ENCODE results near the gene KRTAP3-3.

KRTAP3-3 gene

GRCh38 chr17:40951011-40951622 lies 42.8 kb downstream of the KRTAP3-3 start:
- H3K4me3 ChIP-seq (ENCODE audit: insufficient read depth, low read depth, low read length, poor library complexity, severe bottlenecking): no peak overlapping the region
- no peaks in the 10 kb centered on the region for H3K9me3 ChIP-seq (ENCODE audit: control insufficient read depth, low read length)
- H3K4me1 ChIP-seq (ENCODE audit: control insufficient read depth, insufficient read depth, low read length, poor library complexity, severe bottlenecking): no peaks in the 10 kb centered on the region
- H3K27ac ChIP-seq (ENCODE audit: insufficient read depth, low read length, poor library complexity, severe bottlenecking): no peak overlapping the region
- no peak for DNase-seq
- no peaks in the 10 kb centered on the region for H3K36me3 ChIP-seq (ENCODE audit: control insufficient read depth, insufficient read depth, low read length)
- peaks cover 3% of the 10 kb centered on the region for H3K27me3 ChIP-seq (replicated peaks; ENCODE audit: control insufficient read depth, insufficient read depth, low read length, poor library complexity, severe bottlenecking)

DNA sequence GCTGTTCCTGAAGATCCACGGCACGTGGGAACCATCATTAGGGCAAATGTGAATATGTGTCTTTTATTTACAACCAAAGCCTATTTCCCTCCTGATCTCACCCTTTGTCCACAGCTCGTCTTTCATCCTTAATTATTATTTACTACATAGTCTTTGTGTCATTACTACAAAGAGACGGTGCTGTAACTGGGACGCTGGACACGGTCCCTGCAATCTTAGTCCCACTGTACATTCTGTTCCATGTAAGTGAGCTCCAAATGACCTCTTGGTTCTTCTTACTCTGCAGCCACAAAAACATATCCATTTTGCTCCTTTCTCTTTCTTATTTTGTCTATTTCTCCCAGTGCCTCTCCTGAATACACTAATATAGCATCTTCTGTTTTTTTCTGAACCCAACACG lies 43.8 kb downstream of the KRTAP3-3 start:
- no peak for DNase-seq
- H3K4me3 ChIP-seq (ENCODE audit: insufficient read depth, low read depth, low read length, poor library complexity, severe bottlenecking): no peak overlapping the region
- no peaks in the 10 kb centered on the region for H3K27me3 ChIP-seq (replicated peaks; ENCODE audit: control insufficient read depth, insufficient read depth, low read length, poor library complexity, severe bottlenecking)
- no peaks in the 10 kb centered on the region for H3K9me3 ChIP-seq (ENCODE audit: control insufficient read depth, low read length)
- H3K27ac ChIP-seq (ENCODE audit: insufficient read depth, low read length, poor library complexity, severe bottlenecking): no peak overlapping the region
- no peaks in the 10 kb centered on the region for H3K4me1 ChIP-seq (ENCODE audit: control insufficient read depth, insufficient read depth, low read length, poor library complexity, severe bottlenecking)
- H3K36me3 ChIP-seq (ENCODE audit: control insufficient read depth, insufficient read depth, low read length): no peaks in the 10 kb centered on the region

DNA sequence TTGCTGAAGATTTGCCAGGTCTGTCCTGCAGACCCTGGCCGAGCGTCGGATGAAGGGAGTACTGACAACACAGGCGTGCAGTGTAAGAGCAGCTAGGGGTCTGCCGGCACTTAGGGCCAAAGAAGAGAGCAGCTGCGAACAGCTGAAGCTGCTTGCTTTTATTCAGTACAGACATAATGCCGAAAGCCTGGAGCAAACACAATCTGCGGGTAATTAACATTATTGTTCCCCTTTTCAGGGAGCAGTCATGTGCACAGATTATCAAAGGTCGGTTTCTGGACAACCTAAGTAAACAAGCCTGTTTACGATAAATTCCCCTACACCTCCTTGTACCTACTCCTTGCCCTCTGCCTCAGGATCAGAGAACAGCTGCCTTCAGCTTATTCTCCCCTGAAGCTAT lies 44.5 kb downstream of the KRTAP3-3 start:
- H3K4me1 ChIP-seq (ENCODE audit: control insufficient read depth, insufficient read depth, low read length, poor library complexity, severe bottlenecking): no peaks in the 10 kb centered on the region
- no peak overlapping the region for H3K27ac ChIP-seq (ENCODE audit: insufficient read depth, low read length, poor library complexity, severe bottlenecking)
- H3K27me3 ChIP-seq (replicated peaks; ENCODE audit: control insufficient read depth, insufficient read depth, low read length, poor library complexity, severe bottlenecking): no peaks in the 10 kb centered on the region
- no peak overlapping the region for H3K4me3 ChIP-seq (ENCODE audit: insufficient read depth, low read depth, low read length, poor library complexity, severe bottlenecking)
- no peaks in the 10 kb centered on the region for H3K36me3 ChIP-seq (ENCODE audit: control insufficient read depth, insufficient read depth, low read length)
- no peaks in the 10 kb centered on the region for H3K9me3 ChIP-seq (ENCODE audit: control insufficient read depth, low read length)
- DNase-seq: no peak

- Histone ChIP-seq H3K36me3 (ENCODE audit: control insufficient read depth, insufficient read depth, low read length) (no peaks in the 10 kb centered on the region), H3K27ac (ENCODE audit: insufficient read depth, low read length, poor library complexity, severe bottlenecking) (no peak overlapping the region), H3K9me3 (ENCODE audit: control insufficient read depth, low read length) (no peaks in the 10 kb centered on the region), H3K4me1 (ENCODE audit: control insufficient read depth, insufficient read depth, low read length, poor library complexity, severe bottlenecking) (no peaks in the 10 kb centered on the region), H3K4me3 (ENCODE audit: insufficient read depth, low read depth, low read length, poor library complexity, severe bottlenecking) (no peak overlapping the region), H3K27me3 (replicated peaks; ENCODE audit: control insufficient read depth, insufficient read depth, low read length, poor library complexity, severe bottlenecking) (no peaks in the 10 kb centered on the region)
- no peak for DNase-seq
Measured at GRCh38 chr17:40947929-40948328, 46.0 kb downstream of the KRTAP3-3 start.

GRCh38 chr17:40945414-40945813 lies 48.5 kb downstream of the KRTAP3-3 start:
- no peak overlapping the region for H3K4me3 ChIP-seq (ENCODE audit: insufficient read depth, low read depth, low read length, poor library complexity, severe bottlenecking)
- no peak overlapping the region for H3K27ac ChIP-seq (ENCODE audit: insufficient read depth, low read length, poor library complexity, severe bottlenecking)
- DNase-seq: no peak
- H3K36me3 ChIP-seq (ENCODE audit: control insufficient read depth, insufficient read depth, low read length): no peaks in the 10 kb centered on the region
- H3K9me3 ChIP-seq (ENCODE audit: control insufficient read depth, low read length): no peaks in the 10 kb centered on the region
- H3K4me1 ChIP-seq (ENCODE audit: control insufficient read depth, insufficient read depth, low read length, poor library complexity, severe bottlenecking): no peaks in the 10 kb centered on the region
- no peaks in the 10 kb centered on the region for H3K27me3 ChIP-seq (replicated peaks; ENCODE audit: control insufficient read depth, insufficient read depth, low read length, poor library complexity, severe bottlenecking)

- H3K27me3 ChIP-seq (replicated peaks; ENCODE audit: control insufficient read depth, insufficient read depth, low read length, poor library complexity, severe bottlenecking): no peaks in the 10 kb centered on the region
- H3K27ac ChIP-seq (ENCODE audit: insufficient read depth, low read length, poor library complexity, severe bottlenecking): no peak overlapping the region
- H3K9me3 ChIP-seq (ENCODE audit: control insufficient read depth, low read length): no peaks in the 10 kb centered on the region
- DNase-seq: no peak
- no peak overlapping the region for H3K4me3 ChIP-seq (ENCODE audit: insufficient read depth, low read depth, low read length, poor library complexity, severe bottlenecking)
- no peaks in the 10 kb centered on the region for H3K36me3 ChIP-seq (ENCODE audit: control insufficient read depth, insufficient read depth, low read length)
- H3K4me1 ChIP-seq (ENCODE audit: control insufficient read depth, insufficient read depth, low read length, poor library complexity, severe bottlenecking): no peaks in the 10 kb centered on the region
Measured at GRCh38 chr17:40944531-40944930, 49.4 kb downstream of the KRTAP3-3 start.
